MM.1S (cell line): ENCODE results near the gene TACO1.

ENCODE experiments used
- DNase-seq: peaks from one replicate; pipeline ENCODE4 v3.0.0-alpha.2; 2015
- H2AFZ ChIP-seq: fragments of 300-600 bp; sonication (generic); 2 replicates; pipeline ENCODE4 v1.6.0; 2016; ENCODE audit warnings: antibody characterized with exemption, low read length
- H3F3A ChIP-seq: fragments of 300-600 bp; sonication (generic); 2 replicates; pipeline ENCODE4 v1.6.1; 2016; ENCODE audit warnings: mild to moderate bottlenecking, antibody characterized with exemption, low read length, moderate library complexity, mixed read lengths; ENCODE audit not compliant: insufficient read depth
- H3K27ac ChIP-seq: fragments of 300-600 bp; sonication (generic); 2 replicates; pipeline ENCODE4 v1.5.1; 2016; ENCODE audit warnings: mild to moderate bottlenecking, low read length
- H3K27me3 ChIP-seq: fragments of 300-600 bp; sonication (generic); replicated peaks from 2 replicates; pipeline ENCODE4 v1.6.0; 2016; ENCODE audit warnings: low read length; ENCODE audit not compliant: insufficient read depth
- H3K36me3 ChIP-seq: fragments of 300-600 bp; sonication (generic); replicated peaks from 2 replicates; pipeline ENCODE4 v1.6.1; 2016; ENCODE audit warnings: mild to moderate bottlenecking, low read length, mixed read lengths; ENCODE audit not compliant: insufficient read depth
- H3K4me1 ChIP-seq: fragments of 300-600 bp; sonication (generic); 2 replicates; pipeline ENCODE4 v1.6.1; 2016; ENCODE audit warnings: low read length, mixed read lengths
- H3K4me2 ChIP-seq: fragments of 300-600 bp; sonication (generic); 2 replicates; pipeline ENCODE4 v1.6.0; 2016; ENCODE audit warnings: low read depth, low read length
- H3K4me3 ChIP-seq: fragments of 300-600 bp; sonication (generic); 2 replicates; pipeline ENCODE4 v1.5.1; 2016; ENCODE audit warnings: low read length, mixed read lengths
- H3K79me2 ChIP-seq: fragments of 300-600 bp; sonication (generic); 2 replicates; pipeline ENCODE4 v1.6.1; 2016; ENCODE audit warnings: mixed run types, low read length, mixed read lengths
- H3K9ac ChIP-seq: fragments of 300-600 bp; sonication (generic); 2 replicates; pipeline ENCODE4 v1.6.1; 2016; ENCODE audit warnings: low read length, mixed read lengths
- H3K9me2 ChIP-seq: fragments of 300-600 bp; sonication (generic); replicated peaks from 2 replicates; pipeline ENCODE4 v1.6.1; 2016; ENCODE audit warnings: mild to moderate bottlenecking, low read length, mixed read lengths; ENCODE audit not compliant: insufficient read depth
- H3K9me3 ChIP-seq: fragments of 300-600 bp; sonication (generic); replicated peaks from 2 replicates; pipeline ENCODE4 v1.6.1; 2016; ENCODE audit warnings: mild to moderate bottlenecking, low read length, mixed read lengths; ENCODE audit not compliant: insufficient read depth
- H4K20me1 ChIP-seq: fragments of 300-600 bp; sonication (generic); 2 replicates; pipeline ENCODE4 v1.6.1; 2016; ENCODE audit warnings: mild to moderate bottlenecking, low read length, moderate library complexity, mixed read lengths; ENCODE audit not compliant: insufficient read depth
- EZH2 ChIP-seq: fragments of 300-600 bp; sonication (generic); optimal IDR thresholded peaks from 2 replicates; pipeline ENCODE3; 2017; ENCODE audit warnings: low read depth, mild to moderate bottlenecking, antibody characterized with exemption, low read length, mixed read lengths
- EZH2phosphoT487 ChIP-seq: fragments of 300-600 bp; sonication (generic); IDR thresholded peaks from 2 replicates; pipeline ENCODE4 v1.6.1; 2018; ENCODE audit warnings: antibody characterized with exemption, low read length
- TF ChIP-seq, protein P1 (sequence below): fragments of 300-600 bp; sonication (generic); IDR thresholded peaks from 2 replicates; pipeline ENCODE4 v1.5.1; 2016; ENCODE audit warnings: antibody characterized with exemption, low read length, mixed read lengths

Gene TACO1

DNA sequence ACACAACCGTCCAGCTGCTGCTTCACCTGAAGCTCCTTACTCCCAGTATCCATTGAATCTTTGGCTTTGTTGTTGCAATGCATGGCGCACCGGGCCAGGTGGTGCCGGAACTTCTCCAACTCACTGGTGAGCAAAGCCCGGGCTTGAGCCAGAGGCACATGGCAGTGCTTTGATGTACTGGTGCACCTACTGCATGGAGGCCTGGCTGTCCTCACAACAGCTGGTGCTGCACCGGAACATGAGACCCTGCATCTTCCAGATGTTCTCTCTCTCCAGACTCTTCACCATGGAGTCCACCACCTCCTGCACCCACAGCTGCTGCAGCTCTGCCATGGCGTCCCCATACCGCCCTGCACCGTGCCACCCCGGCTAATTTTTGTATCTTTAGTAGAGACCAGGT, 10.2 kb downstream of the TACO1 start:
- H3K36me3 ChIP-seq: no peaks in the 10 kb centered on the region; the same call in 1 of the 2 replicates
- TF ChIP-seq, protein P1, sequence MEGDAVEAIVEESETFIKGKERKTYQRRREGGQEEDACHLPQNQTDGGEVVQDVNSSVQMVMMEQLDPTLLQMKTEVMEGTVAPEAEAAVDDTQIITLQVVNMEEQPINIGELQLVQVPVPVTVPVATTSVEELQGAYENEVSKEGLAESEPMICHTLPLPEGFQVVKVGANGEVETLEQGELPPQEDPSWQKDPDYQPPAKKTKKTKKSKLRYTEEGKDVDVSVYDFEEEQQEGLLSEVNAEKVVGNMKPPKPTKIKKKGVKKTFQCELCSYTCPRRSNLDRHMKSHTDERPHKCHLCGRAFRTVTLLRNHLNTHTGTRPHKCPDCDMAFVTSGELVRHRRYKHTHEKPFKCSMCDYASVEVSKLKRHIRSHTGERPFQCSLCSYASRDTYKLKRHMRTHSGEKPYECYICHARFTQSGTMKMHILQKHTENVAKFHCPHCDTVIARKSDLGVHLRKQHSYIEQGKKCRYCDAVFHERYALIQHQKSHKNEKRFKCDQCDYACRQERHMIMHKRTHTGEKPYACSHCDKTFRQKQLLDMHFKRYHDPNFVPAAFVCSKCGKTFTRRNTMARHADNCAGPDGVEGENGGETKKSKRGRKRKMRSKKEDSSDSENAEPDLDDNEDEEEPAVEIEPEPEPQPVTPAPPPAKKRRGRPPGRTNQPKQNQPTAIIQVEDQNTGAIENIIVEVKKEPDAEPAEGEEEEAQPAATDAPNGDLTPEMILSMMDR: no peak
- TF ChIP-seq EZH2 (no peak), EZH2phosphoT487 (no peak)
- DNase-seq: no peak
- H3K9ac ChIP-seq: no peak overlapping the region
- H3K4me3 ChIP-seq: no peak overlapping the region
- no peaks in the 10 kb centered on the region for H3K4me1 ChIP-seq
- H3K27ac ChIP-seq: no peak overlapping the region
- no peak overlapping the region for H2AFZ ChIP-seq
- peaks cover 6% of the 10 kb centered on the region; the same call in 1 of the 2 replicates for H3F3A ChIP-seq
- H3K27me3 ChIP-seq: no peaks in the 10 kb centered on the region
- H4K20me1 ChIP-seq: no peaks in the 10 kb centered on the region
- no peaks in the 10 kb centered on the region for H3K9me3 ChIP-seq
- H3K79me2 ChIP-seq: no peaks in the 10 kb centered on the region
- no peak overlapping the region for H3K4me2 ChIP-seq
- H3K9me2 ChIP-seq: no peaks in the 10 kb centered on the region

DNA sequence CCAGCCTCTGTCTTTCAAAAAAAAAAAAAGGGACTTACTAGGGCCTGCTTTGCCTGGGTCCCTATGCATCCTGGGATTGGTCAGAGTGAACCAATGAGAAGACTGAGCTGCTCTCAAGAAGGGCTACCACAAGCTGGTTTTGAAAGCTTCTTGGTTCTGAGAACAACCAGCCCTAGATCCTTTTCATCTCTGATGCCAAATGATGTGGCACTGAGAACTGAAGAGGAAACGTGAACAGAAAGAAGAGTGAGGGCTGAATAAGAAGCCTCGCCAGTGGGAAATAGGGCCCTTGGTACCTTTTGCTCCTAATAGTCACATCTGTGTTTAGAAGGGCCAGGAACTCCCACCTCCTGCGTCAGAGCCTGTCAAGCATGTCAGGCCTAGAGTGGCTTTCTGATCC, 10.7 kb downstream of the TACO1 start:
- H2AFZ ChIP-seq: no peak overlapping the region
- H3K27me3 ChIP-seq: no peaks in the 10 kb centered on the region
- H3K27ac ChIP-seq: no peak overlapping the region
- no peaks in the 10 kb centered on the region for H4K20me1 ChIP-seq
- no peaks in the 10 kb centered on the region for H3K79me2 ChIP-seq
- no peaks in the 10 kb centered on the region for H3K4me1 ChIP-seq
- no peak for DNase-seq
- H3K4me3 ChIP-seq: no peak overlapping the region
- H3K9me3 ChIP-seq: no peaks in the 10 kb centered on the region
- no peak overlapping the region for H3K9ac ChIP-seq
- H3K9me2 ChIP-seq: no peaks in the 10 kb centered on the region
- peaks cover 6% of the 10 kb centered on the region; the same call in 1 of the 2 replicates for H3F3A ChIP-seq
- no peaks in the 10 kb centered on the region; the same call in 1 of the 2 replicates for H3K36me3 ChIP-seq
- TF ChIP-seq, protein P1: no peak
- TF ChIP-seq EZH2phosphoT487: no peak
- no peak for TF ChIP-seq EZH2
- H3K4me2 ChIP-seq: no peak overlapping the region

DNA sequence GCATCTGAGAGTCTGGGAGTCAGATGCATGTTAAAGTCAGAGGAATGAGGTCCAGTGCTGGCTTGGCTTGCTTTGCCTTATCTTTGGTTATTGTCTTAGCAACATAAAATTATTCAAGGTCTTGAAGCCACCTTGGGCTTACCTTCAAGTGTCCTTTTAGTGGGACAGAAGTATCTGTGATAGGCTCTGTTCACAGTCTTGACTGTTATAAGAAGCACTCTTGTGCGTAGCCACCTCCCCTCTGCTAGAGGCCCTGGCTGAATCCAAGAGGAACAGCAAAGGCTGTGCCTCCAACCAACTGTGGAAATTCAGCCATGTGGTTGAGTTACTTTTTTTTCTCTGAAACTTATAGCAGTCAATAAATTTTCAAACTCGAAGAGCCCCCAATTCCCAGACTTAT, 13.0 kb downstream of the TACO1 start:
- Histone ChIP-seq H3K4me1 (no peaks in the 10 kb centered on the region), H3K79me2 (no peaks in the 10 kb centered on the region), H3K9me3 (no peaks in the 10 kb centered on the region), H2AFZ (no peak overlapping the region), H3K9me2 (no peaks in the 10 kb centered on the region), H3K4me3 (no peak overlapping the region), H3K27me3 (no peaks in the 10 kb centered on the region), H3F3A (peaks cover 6% of the 10 kb centered on the region; the same call in 1 of the 2 replicates), H3K4me2 (no peak overlapping the region), H3K9ac (no peak overlapping the region), H4K20me1 (no peaks in the 10 kb centered on the region), H3K27ac (no peak overlapping the region), H3K36me3 (no peaks in the 10 kb centered on the region; the same call in 1 of the 2 replicates)
- TF ChIP-seq EZH2 (no peak), EZH2phosphoT487 (no peak)
- TF ChIP-seq, protein P1: no peak
- DNase-seq: no peak
